GM19467 (cell line): ENCODE measurements around the gene CRNN.

ENCODE experiments used
- ATAC-seq: cut with Tn5 transposase; IDR thresholded peaks from one replicate; pipeline ENCODE4 v1.9.1; 2021; ENCODE audit warnings: mild to moderate bottlenecking, moderate library complexity; ENCODE audit not compliant: unreplicated experiment

Gene CRNN

GRCh38 chr1:152426731-152427130 is 12.7 kb upstream of the CRNN start:
- no peak for ATAC-seq

- no peak for ATAC-seq
Measured at GRCh38 chr1:152419917-152420316, 5.9 kb upstream of the CRNN start.

- no peak for ATAC-seq
Measured at GRCh38 chr1:152415454-152416227, 1.6 kb upstream of the CRNN start.

GRCh38 chr1:152412756-152413155 is 1.3 kb downstream of the CRNN start:
- no peak for ATAC-seq

- no peak for ATAC-seq
Measured at GRCh38 chr1:152411134-152411533, 2.9 kb downstream of the CRNN start.

GRCh38 chr1:152410599-152410998 is 3.5 kb downstream of the CRNN start:
- no peak for ATAC-seq

GRCh38 chr1:152410028-152410427 is 4.0 kb downstream of the CRNN start:
- ATAC-seq: no peak

- ATAC-seq: no peak
Measured at GRCh38 chr1:152408664-152409063, 5.4 kb downstream of the CRNN start.

GRCh38 chr1:152398812-152399698 is 15.0 kb downstream of the CRNN start:
- no peak for ATAC-seq

GRCh38 chr1:152397474-152397873 is 16.6 kb downstream of the CRNN start:
- no peak for ATAC-seq

- no peak for ATAC-seq
Measured at GRCh38 chr1:152394151-152394550, 19.9 kb downstream of the CRNN start.

- ATAC-seq: no peak
Measured at GRCh38 chr1:152392909-152393308, 21.2 kb downstream of the CRNN start.

- no peak for ATAC-seq
Measured at GRCh38 chr1:152388889-152389288, 25.2 kb downstream of the CRNN start.

GRCh38 chr1:152386940-152387339 is 27.1 kb downstream of the CRNN start:
- no peak for ATAC-seq

- ATAC-seq: no peak
Measured at GRCh38 chr1:152380932-152381331, 33.1 kb downstream of the CRNN start.

GRCh38 chr1:152374451-152374850 is 39.6 kb downstream of the CRNN start:
- ATAC-seq: no peak

- no peak for ATAC-seq
Measured at GRCh38 chr1:152372672-152373071, 41.4 kb downstream of the CRNN start.

GRCh38 chr1:152367436-152367835 is 46.6 kb downstream of the CRNN start:
- ATAC-seq: no peak

- no peak for ATAC-seq
Measured at GRCh38 chr1:152359906-152360305, 54.2 kb downstream of the CRNN start, which contains the start of gene FLG2. Gene FLG2 (minus strand): TSS chr1:152360006. CDS start chr1:152358884, 1,122 bp downstream.
